ENCODE results near the gene OR51B4.

DNA sequence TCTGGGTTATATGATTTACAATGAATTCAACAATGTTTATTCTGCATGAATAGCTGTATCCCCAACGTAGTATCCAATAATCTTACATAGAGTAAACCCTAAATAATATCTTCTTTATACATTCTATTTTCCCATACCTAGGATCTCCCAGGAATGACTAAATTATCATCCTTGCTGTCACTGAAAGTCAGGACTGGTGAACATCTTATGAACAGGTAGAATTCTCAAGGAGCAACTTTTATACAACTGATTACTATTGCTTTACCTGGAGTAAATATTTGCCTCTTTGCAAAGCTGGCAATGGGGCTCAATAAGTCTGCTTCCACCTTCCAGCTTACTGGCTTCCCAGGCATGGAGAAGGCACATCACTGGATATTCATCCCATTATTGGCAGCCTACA, 49.5 kb upstream of the OR51B4 start, which contains the start of gene OR51B6:
- no peak for TF ChIP-seq CTCF (IDR thresholded peaks at IDR 0.05; ENCODE audit: extremely low read depth in 1 of 2, insufficient read depth in 1 of 2, low read depth in 1 of 2, low read length in 2 of 2)
- no peak for TF ChIP-seq POLR2AphosphoS5 (IDR thresholded peaks at IDR 0.05; ENCODE audit: insufficient read depth, low read depth, low read length)
- TF ChIP-seq EZH2 (IDR thresholded peaks at IDR 0.05; ENCODE audit: borderline replicate concordance, low read depth, low read length, severe bottlenecking), result no peak
- no peak for TF ChIP-seq POLR2A (IDR thresholded peaks at IDR 0.05; ENCODE audit: low read depth, low read length)
- no peak for TF ChIP-seq FOS (IDR thresholded peaks at IDR 0.05; ENCODE audit: borderline replicate concordance, insufficient read depth, low read length)
- no peak for TF ChIP-seq MAX (IDR thresholded peaks at IDR 0.05; ENCODE audit: insufficient read depth, insufficient read length)
